SK-N-SH treated with all-trans-retinoic acid at 6 μM for 48 hours (cell line): ENCODE data around the gene CABLES1.

Experiments
- ATAC-seq: fragments of 200-7000 bp; cut with Tn5 transposase; 3 replicates; pipeline ENCODE4 v1.9.1; 2020; ENCODE audit warnings: mild to moderate bottlenecking, moderate library complexity
- ARNTL ChIP-seq: fragments of 450-650 bp; formaldehyde crosslinking; IDR thresholded peaks from 2 replicates; pipeline ENCODE4 v1.5.0; 2020; ENCODE audit warnings: low read depth, mild to moderate bottlenecking, moderate library complexity, borderline replicate concordance
- BACH2 ChIP-seq: fragments of 250-450 bp; sonication (Bioruptor Pico); IDR thresholded peaks from 2 replicates; pipeline ENCODE4 v1.9.0; 2021; ENCODE audit warnings: mild to moderate bottlenecking, borderline replicate concordance
- CREB5 ChIP-seq: fragments of 250-450 bp; sonication (Bioruptor Pico); IDR thresholded peaks from 2 replicates; pipeline ENCODE4 v1.5.1; 2020; ENCODE audit warnings: low read depth, mild to moderate bottlenecking, moderate library complexity
- CSDC2 ChIP-seq: fragments of 250-450 bp; sonication (Bioruptor Pico); IDR thresholded peaks from 2 replicates; pipeline ENCODE4 v1.5.0; 2020; ENCODE audit warnings: mild to moderate bottlenecking, moderate library complexity
- ESRRG ChIP-seq: fragments of 250-450 bp; sonication (Bioruptor Pico); IDR thresholded peaks from 2 replicates; pipeline ENCODE4 v1.6.1; 2021; ENCODE audit warnings: mild to moderate bottlenecking
- GLIS3 ChIP-seq: fragments of 250-450 bp; sonication (Bioruptor Pico); IDR thresholded peaks from 2 replicates; pipeline ENCODE4 v1.5.0; 2020; ENCODE audit warnings: mild to moderate bottlenecking, moderate library complexity
- ISL1 ChIP-seq: fragments of 250-450 bp; sonication (Bioruptor Pico); IDR thresholded peaks from 2 replicates; pipeline ENCODE4 v2.1.2; 2022; ENCODE audit warnings: mild to moderate bottlenecking, moderate library complexity
- OSR1 ChIP-seq: fragments of 250-450 bp; sonication (Bioruptor Pico); IDR thresholded peaks from 2 replicates; pipeline ENCODE4 v1.8.0; 2022; ENCODE audit warnings: moderate library complexity, mild to moderate bottlenecking, inconsistent platforms
- PATZ1 ChIP-seq: fragments of 250-450 bp; sonication (Bioruptor Pico); IDR thresholded peaks from 2 replicates; pipeline ENCODE4 v1.8.0; 2020; ENCODE audit warnings: mild to moderate bottlenecking, moderate library complexity, borderline replicate concordance
- PPARA ChIP-seq: fragments of 250-450 bp; sonication (Bioruptor Pico); IDR thresholded peaks from 2 replicates; pipeline ENCODE4 v1.5.0; 2020; ENCODE audit warnings: mild to moderate bottlenecking, borderline replicate concordance
- RARB ChIP-seq: fragments of 250-450 bp; sonication (Bioruptor Pico); IDR thresholded peaks from 2 replicates; pipeline ENCODE4 v1.8.0; 2021; ENCODE audit warnings: mild to moderate bottlenecking, moderate library complexity
- SNAI2 ChIP-seq: fragments of 250-450 bp; sonication (Bioruptor Pico); IDR thresholded peaks from 2 replicates; pipeline ENCODE4 v1.5.0; 2020; ENCODE audit warnings: mild to moderate bottlenecking, moderate library complexity
- TCF4 ChIP-seq: fragments of 250-450 bp; sonication (Bioruptor Pico); IDR thresholded peaks from 2 replicates; pipeline ENCODE4 v1.8.0; 2021; ENCODE audit warnings: mild to moderate bottlenecking, moderate library complexity, borderline replicate concordance
- TOX ChIP-seq: fragments of 250-450 bp; sonication (Bioruptor Pico); IDR thresholded peaks from 2 replicates; pipeline ENCODE4 v1.8.0; 2021; ENCODE audit warnings: mild to moderate bottlenecking, moderate library complexity, borderline replicate concordance
- ZC3H10 ChIP-seq: fragments of 250-450 bp; sonication (Bioruptor Pico); IDR thresholded peaks from 2 replicates; pipeline ENCODE4 v1.5.1; 2021; ENCODE audit warnings: mild to moderate bottlenecking, moderate library complexity
- ZFP3 ChIP-seq: fragments of 250-450 bp; sonication (Bioruptor Pico); IDR thresholded peaks from 2 replicates; pipeline ENCODE4 v1.5.0; 2020; ENCODE audit warnings: mild to moderate bottlenecking, moderate library complexity
- ZFP30 ChIP-seq: fragments of 450-650 bp; formaldehyde crosslinking; IDR thresholded peaks from 2 replicates; pipeline ENCODE4 v1.5.0; 2022; ENCODE audit warnings: mild to moderate bottlenecking, moderate library complexity
- ZNF565 ChIP-seq: fragments of 450-650 bp; formaldehyde crosslinking; conservative IDR thresholded peaks from 2 replicates; pipeline ENCODE4 v1.5.0; 2020; ENCODE audit warnings: low read depth, mild to moderate bottlenecking, moderate library complexity
- ZNF70 ChIP-seq: fragments of 450-650 bp; formaldehyde crosslinking; IDR thresholded peaks from 2 replicates; pipeline ENCODE4 v1.5.0; 2020; ENCODE audit warnings: mild to moderate bottlenecking, moderate library complexity
- ZNF8 ChIP-seq: fragments of 450-650 bp; formaldehyde crosslinking; IDR thresholded peaks from 2 replicates; pipeline ENCODE4 v1.5.0; 2020; ENCODE audit warnings: mild to moderate bottlenecking, moderate library complexity
- TF ChIP-seq, protein P1 (sequence below): fragments of 250-450 bp; sonication (Bioruptor Pico); IDR thresholded peaks from 2 replicates; pipeline ENCODE4 v1.8.0; 2021; ENCODE audit warnings: low read depth, mild to moderate bottlenecking, moderate library complexity, borderline replicate concordance
- TF ChIP-seq, protein P2 (sequence below): fragments of 250-450 bp; sonication (Bioruptor Pico); IDR thresholded peaks from 2 replicates; pipeline ENCODE4 v1.5.1; 2021; ENCODE audit warnings: mild to moderate bottlenecking, moderate library complexity

The CABLES1 gene

GRCh38 chr18:23209031-23209430 lies 73.7 kb downstream of the CABLES1 start:
- ATAC-seq = no peak
- TF ChIP-seq ZC3H10 (no peak), RARB (CRISPR knock-in tag) (no peak), ZFP30 (CRISPR knock-in tag) (no peak), ARNTL (CRISPR knock-in tag) (no peak), ZNF8 (CRISPR knock-in tag) (no peak), ZFP3 (CRISPR knock-in tag) (no peak), PATZ1 (CRISPR knock-in tag) (no peak), OSR1 (CRISPR knock-in tag) (no peak), BACH2 (no peak), CSDC2 (CRISPR knock-in tag) (no peak), SNAI2 (CRISPR knock-in tag) (no peak), ZNF565 (CRISPR knock-in tag) (no peak), ISL1 (CRISPR knock-in tag) (no peak), TCF4 (CRISPR knock-in tag) (no peak), GLIS3 (CRISPR knock-in tag) (no peak), PPARA (CRISPR knock-in tag) (no peak), ESRRG (CRISPR knock-in tag) (no peak), TOX (no peak)
- TF ChIP-seq, protein P1, sequence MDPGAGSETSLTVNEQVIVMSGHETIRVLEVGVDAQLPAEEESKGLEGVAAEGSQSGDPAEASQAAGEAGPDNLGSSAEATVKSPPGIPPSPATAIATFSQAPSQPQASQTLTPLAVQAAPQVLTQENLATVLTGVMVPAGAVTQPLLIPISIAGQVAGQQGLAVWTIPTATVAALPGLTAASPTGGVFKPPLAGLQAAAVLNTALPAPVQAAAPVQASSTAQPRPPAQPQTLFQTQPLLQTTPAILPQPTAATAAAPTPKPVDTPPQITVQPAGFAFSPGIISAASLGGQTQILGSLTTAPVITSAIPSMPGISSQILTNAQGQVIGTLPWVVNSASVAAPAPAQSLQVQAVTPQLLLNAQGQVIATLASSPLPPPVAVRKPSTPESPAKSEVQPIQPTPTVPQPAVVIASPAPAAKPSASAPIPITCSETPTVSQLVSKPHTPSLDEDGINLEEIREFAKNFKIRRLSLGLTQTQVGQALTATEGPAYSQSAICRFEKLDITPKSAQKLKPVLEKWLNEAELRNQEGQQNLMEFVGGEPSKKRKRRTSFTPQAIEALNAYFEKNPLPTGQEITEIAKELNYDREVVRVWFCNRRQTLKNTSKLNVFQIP = no peak
- TF ChIP-seq, protein P2, sequence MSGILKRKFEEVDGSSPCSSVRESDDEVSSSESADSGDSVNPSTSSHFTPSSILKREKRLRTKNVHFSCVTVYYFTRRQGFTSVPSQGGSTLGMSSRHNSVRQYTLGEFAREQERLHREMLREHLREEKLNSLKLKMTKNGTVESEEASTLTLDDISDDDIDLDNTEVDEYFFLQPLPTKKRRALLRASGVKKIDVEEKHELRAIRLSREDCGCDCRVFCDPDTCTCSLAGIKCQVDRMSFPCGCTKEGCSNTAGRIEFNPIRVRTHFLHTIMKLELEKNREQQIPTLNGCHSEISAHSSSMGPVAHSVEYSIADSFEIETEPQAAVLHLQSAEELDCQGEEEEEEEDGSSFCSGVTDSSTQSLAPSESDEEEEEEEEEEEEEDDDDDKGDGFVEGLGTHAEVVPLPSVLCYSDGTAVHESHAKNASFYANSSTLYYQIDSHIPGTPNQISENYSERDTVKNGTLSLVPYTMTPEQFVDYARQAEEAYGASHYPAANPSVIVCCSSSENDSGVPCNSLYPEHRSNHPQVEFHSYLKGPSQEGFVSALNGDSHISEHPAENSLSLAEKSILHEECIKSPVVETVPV (CRISPR knock-in tag) = no peak

- ATAC-seq = no peak
- TF ChIP-seq ZNF70 = no peak
- TF ChIP-seq RARB (CRISPR knock-in tag) = no peak
- TF ChIP-seq CSDC2 (CRISPR knock-in tag) = no peak
- TF ChIP-seq ZNF565 (CRISPR knock-in tag) = no peak
- no peak for TF ChIP-seq OSR1 (CRISPR knock-in tag)
- no peak for TF ChIP-seq ARNTL (CRISPR knock-in tag)
- TF ChIP-seq GLIS3 (CRISPR knock-in tag) = no peak
- TF ChIP-seq ESRRG (CRISPR knock-in tag) = no peak
- TF ChIP-seq SNAI2 (CRISPR knock-in tag) = no peak
- TF ChIP-seq BACH2 = no peak
- TF ChIP-seq ISL1 (CRISPR knock-in tag) = no peak
- TF ChIP-seq ZFP3 (CRISPR knock-in tag) = no peak
- TF ChIP-seq CREB5 (CRISPR knock-in tag) = no peak
- TF ChIP-seq TOX = no peak
- TF ChIP-seq, protein P2 (CRISPR knock-in tag) = no peak
- no peak for TF ChIP-seq ZC3H10
- TF ChIP-seq ZNF8 (CRISPR knock-in tag) = no peak
- no peak for TF ChIP-seq PPARA (CRISPR knock-in tag)
- no peak for TF ChIP-seq TCF4 (CRISPR knock-in tag)
- TF ChIP-seq, all 23 proteins: peak for 0
Measured at GRCh38 chr18:23209796-23210195, 74.5 kb downstream of the CABLES1 start.

DNA sequence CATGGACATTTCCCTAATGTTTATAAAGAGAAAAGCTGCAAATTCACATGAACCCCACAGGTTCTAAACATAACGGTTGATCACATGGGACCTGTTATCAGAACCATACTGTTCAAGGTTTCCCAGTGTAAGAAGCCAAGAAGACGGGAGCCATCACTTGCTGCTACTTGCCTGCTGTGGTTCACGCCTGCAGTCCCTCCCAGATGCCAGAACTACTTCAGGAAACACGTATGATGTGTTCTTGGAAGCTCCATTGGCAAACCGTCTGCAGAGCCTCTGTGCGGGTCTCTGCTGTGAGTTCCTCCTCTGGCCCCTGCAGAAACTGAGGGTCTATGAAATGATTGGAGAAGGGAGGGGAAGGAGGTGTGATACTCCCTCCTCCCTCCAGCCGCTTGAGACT lies 75.2 kb downstream of the CABLES1 start:
- ATAC-seq = no peak
- TF ChIP-seq ESRRG (CRISPR knock-in tag) = no peak
- no peak for TF ChIP-seq BACH2
- TF ChIP-seq TOX = no peak
- TF ChIP-seq ZNF8 (CRISPR knock-in tag) = no peak
- TF ChIP-seq ISL1 (CRISPR knock-in tag) = no peak
- TF ChIP-seq SNAI2 (CRISPR knock-in tag) = no peak
- TF ChIP-seq, protein P2 (CRISPR knock-in tag) = no peak
- no peak for TF ChIP-seq ZFP30 (CRISPR knock-in tag)
- no peak for TF ChIP-seq OSR1 (CRISPR knock-in tag)
- no peak for TF ChIP-seq TCF4 (CRISPR knock-in tag)
- TF ChIP-seq CSDC2 (CRISPR knock-in tag) = no peak
- no peak for TF ChIP-seq ZNF565 (CRISPR knock-in tag)
- no peak for TF ChIP-seq ZFP3 (CRISPR knock-in tag)
- no peak for TF ChIP-seq ARNTL (CRISPR knock-in tag)
- no peak for TF ChIP-seq RARB (CRISPR knock-in tag)
- TF ChIP-seq ZC3H10 = no peak
- TF ChIP-seq CREB5 (CRISPR knock-in tag) = no peak
- TF ChIP-seq, protein P1 = no peak
- TF ChIP-seq GLIS3 (CRISPR knock-in tag) = no peak
